HCT116 (cell line): ENCODE data around the gene CDH24. TPM values are rescaled to one million over a fixed set of nuclear protein-coding genes. Genes with fewer than 3 reads are reported as not detected.

Experiments
- ATAC-seq: fragments of 200-7000 bp; cut with Tn5 transposase; 2 replicates; pipeline ENCODE4 v1.9.1; 2020; ENCODE audit warnings: mild to moderate bottlenecking, moderate library complexity
- BruUV-seq: library from RNA; stranded (reverse); fragments of 400-500 nt; replicated peaks from 2 replicates; lab custom pipeline; 2021; lab: Mats Ljungman, UMichigan
- CTCF ChIA-PET: fragments of 300-600 bp; sonication (Branson Sonifier 250); formaldehyde crosslinking; loops from one replicate; lab custom pipeline; 2021; ENCODE audit warnings: antibody characterized with exemption; lab: Charles Lee
- POLR2A ChIA-PET: fragments of 300-600, 350-600 bp; sonication (Branson Sonifier 250); formaldehyde crosslinking; loops from one replicate; lab custom pipeline; 2021; ENCODE audit warnings: antibody characterized with exemption; lab: Charles Lee
- RAD21 ChIA-PET, 2 experiments: fragments of 300-600 bp; sonication (Branson Sonifier 250); formaldehyde crosslinking; loops; one replicate each; lab custom pipeline; 2023; ENCODE audit warnings: low total read pairs in 2 of 2; ENCODE audit not compliant: uncharacterized antibody in 2 of 2, unreplicated experiment in 2 of 2, low non-redundant PET in 1 of 2; lab: Charles Lee
- DNase-seq: peaks from one replicate; pipeline ENCODE4 v3.0.0-alpha.2; 2010; ENCODE audit warnings: low read depth, low spot score
- H2AFZ ChIP-seq: fragments of 200-600 bp; shearing (Covaris generic), sonication (generic); 2 replicates; pipeline ENCODE4 v1.6.1; 2017; ENCODE audit warnings: low read depth, mixed run types, mixed read lengths, antibody characterized with exemption, low read length; ENCODE audit not compliant: poor library complexity, severe bottlenecking
- H3K27ac ChIP-seq: 2 replicates; pipeline ENCODE4 v1.5.1; 2012; ENCODE audit warnings: low read depth, low read length
- H3K27me3 ChIP-seq: fragments of 200-600 bp; sonication (generic); 2 replicates; pipeline ENCODE4 v1.6.1; 2016; ENCODE audit warnings: mixed run types, low read length, mixed read lengths; ENCODE audit not compliant: insufficient read depth
- H3K36me3 ChIP-seq, 2 experiments: fragments of 200-500 bp in 1 of 2; fragments of 200-600 bp in 1 of 2; sonication (Bioruptor generic) in 1 of 2; sonication (generic) in 1 of 2; 2 replicates each; pipeline versions ENCODE4 v1.5.1 to v1.6.1; 2014 to 2016; ENCODE audit warnings: low read length in 2 of 2, inconsistent platforms in 1 of 2, mixed read lengths in 1 of 2, mixed run types in 1 of 2; ENCODE audit not compliant: insufficient read depth in 2 of 2, control insufficient read depth in 1 of 2
- H3K4me1 ChIP-seq, 2 experiments: fragments of 200-600 bp in 1 of 2; sonication (generic) in 1 of 2; 2 replicates each; pipeline versions ENCODE4 v1.5.1 to v1.6.1; 2012 to 2017; ENCODE audit warnings: low read length in 2 of 2, inconsistent platforms in 1 of 2, mild to moderate bottlenecking in 1 of 2, mixed read lengths in 1 of 2, mixed run types in 1 of 2, moderate library complexity in 1 of 2; ENCODE audit not compliant: insufficient read depth in 2 of 2, control insufficient read depth in 1 of 2
- H3K4me2 ChIP-seq: fragments of 200-600 bp; sonication (generic); 2 replicates; pipeline ENCODE4 v1.6.1; 2017; ENCODE audit warnings: mixed run types, low read length, mixed read lengths
- H3K4me3 ChIP-seq, 2 experiments: fragments of 200-600 bp in 1 of 2; sonication (generic) in 1 of 2; replicated peaks in 1 of 2; 2 replicates each; pipeline ENCODE4 v1.5.1; 2011 to 2016; ENCODE audit warnings: low read length in 2 of 2, control low read depth in 1 of 2, low read depth in 1 of 2, mild to moderate bottlenecking in 1 of 2, mixed read lengths in 1 of 2, mixed run types in 1 of 2
- H3K79me2 ChIP-seq: fragments of 200-600 bp; sonication (generic); 2 replicates; pipeline ENCODE4 v1.6.1; 2017; ENCODE audit warnings: mild to moderate bottlenecking, mixed run types, low read length, moderate library complexity, mixed read lengths; ENCODE audit not compliant: insufficient read depth
- H3K9ac ChIP-seq: fragments of 200-600 bp; sonication (generic); 2 replicates; pipeline ENCODE4 v1.6.1; 2016; ENCODE audit warnings: low read length, mixed read lengths
- H3K9me2 ChIP-seq: fragments of 200-600 bp; sonication (generic), shearing (Covaris generic); 2 replicates; pipeline ENCODE4 v1.6.1; 2017; ENCODE audit warnings: mixed run types, mild to moderate bottlenecking, moderate library complexity; ENCODE audit not compliant: insufficient read depth
- H3K9me3 ChIP-seq, 2 experiments: fragments of 200-500 bp in 1 of 2; fragments of 200-600 bp in 1 of 2; sonication (Bioruptor generic) in 1 of 2; sonication (generic) in 1 of 2; 2 replicates each; pipeline ENCODE4 v1.6.1; 2014 to 2017; ENCODE audit warnings: low read length in 2 of 2, mixed read lengths in 2 of 2, inconsistent platforms in 1 of 2, low read depth in 1 of 2, mild to moderate bottlenecking in 1 of 2, mixed run types in 1 of 2, moderate library complexity in 1 of 2; ENCODE audit not compliant: control insufficient read depth in 1 of 2, insufficient read depth in 1 of 2
- H4K20me1 ChIP-seq: fragments of 200-600 bp; sonication (generic), shearing (Covaris generic); 2 replicates; pipeline ENCODE4 v1.6.1; 2017; ENCODE audit warnings: mixed run types, mild to moderate bottlenecking, moderate library complexity; ENCODE audit not compliant: insufficient read depth
- CBX3 ChIP-seq: IDR thresholded peaks from 2 replicates; pipeline ENCODE4 v1.6.1; 2012; ENCODE audit warnings: low read depth
- ELF1 ChIP-seq: IDR thresholded peaks from 2 replicates; pipeline ENCODE4 v1.6.1; 2012; ENCODE audit warnings: low read depth, borderline replicate concordance
- EZH2 ChIP-seq: fragments of 200-600 bp; sonication (generic); IDR thresholded peaks from 2 replicates; pipeline ENCODE4 v1.6.1; 2017; ENCODE audit warnings: antibody characterized with exemption, mixed run types
- EZH2phosphoT487 ChIP-seq: fragments of 200-600 bp; IDR thresholded peaks from 2 replicates; pipeline ENCODE4 v1.6.1; 2018; ENCODE audit warnings: antibody characterized with exemption, borderline replicate concordance
- RAD21 ChIP-seq: IDR thresholded peaks from 2 replicates; pipeline ENCODE4 v1.6.1; 2012; ENCODE audit warnings: low read depth, mild to moderate bottlenecking
- SIN3A ChIP-seq: IDR thresholded peaks from 2 replicates; pipeline ENCODE4 v1.6.1; 2012; ENCODE audit warnings: low read depth
- SP1 ChIP-seq: IDR thresholded peaks from 2 replicates; pipeline ENCODE4 v1.6.1; 2012; ENCODE audit warnings: low read depth
- SRF ChIP-seq: IDR thresholded peaks from 2 replicates; pipeline ENCODE4 v1.6.1; 2012; ENCODE audit warnings: low read depth
- ZFX ChIP-seq: fragments of 450-650 bp; IDR thresholded peaks from 2 replicates; pipeline ENCODE4 v1.6.1; 2017
- intact Hi-C: fragments of 100-400 bp; cut with micrococcal nuclease; formaldehyde crosslinking; loops from 2 replicates; pipeline ENCODE4 v1.10.0; 2022
- total RNA-seq: library from RNA; stranded (reverse); gene quantifications from one replicate; pipeline ENCODE4 v1.2.1, GENCODE V29; 2021; ENCODE audit not compliant: unreplicated experiment
- TF ChIP-seq, protein P1 (sequence below): IDR thresholded peaks from 2 replicates; pipeline ENCODE4 v1.6.1; 2012
- TF ChIP-seq, protein P2 (sequence below), 3 experiments: fragments of 200-600 bp in 1 of 3; sonication (generic) in 1 of 3; IDR thresholded peaks in 2 of 3; conservative IDR thresholded peaks in 1 of 3; 2 replicates each; pipeline ENCODE4 v1.5.1; 2012 to 2017; ENCODE audit warnings: low read depth in 2 of 3, low read length in 2 of 3, antibody characterized with exemption in 1 of 3, borderline replicate concordance in 1 of 3, control low read depth in 1 of 3, mild to moderate bottlenecking in 1 of 3, mixed read lengths in 1 of 3, mixed run types in 1 of 3, moderate library complexity in 1 of 3; ENCODE audit not compliant: insufficient read depth in 1 of 3

The CDH24 gene
- total RNA-seq, 1 experiment from 2014 or later, result 19.3 TPM

DNA sequence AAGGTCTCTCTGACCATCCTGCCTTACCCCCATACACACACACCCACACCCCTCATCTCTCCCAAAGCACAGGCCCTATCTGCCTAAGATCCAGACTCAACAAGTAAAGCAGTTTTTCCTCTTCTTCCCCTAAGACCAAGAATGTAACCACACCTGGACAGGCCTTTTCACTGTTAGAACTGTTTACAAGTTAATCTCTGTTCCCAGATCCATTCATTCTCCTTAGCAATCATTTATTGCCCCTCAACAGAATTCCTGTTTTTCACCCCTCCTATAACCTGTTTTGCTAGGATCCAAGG, 49.4 kb upstream of the CDH24 start:
- ChIA-PET POLR2A (interaction anchor here (1.4 kb wide), 1 partner anchor 12 kb away, joined by 5 read pairs; the partner anchor contains the start of genes ACIN1 and C14orf119), RAD21 (no interaction called here), CTCF (interaction anchor here (0.6 to 1.2 kb wide), 2 partner anchors 14 to 38 kb away, joined by 3 read pairs; no protein-coding TSS in a partner anchor)
- H3K27me3 ChIP-seq, result peaks cover 15% of the 10 kb centered on the region; the same call in 1 of the 2 replicates
- TF ChIP-seq EZH2phosphoT487 (no peak), SP1 (no peak), EZH2 (no peak), SRF (no peak), RAD21 (no peak), ELF1 (no peak), SIN3A (no peak), CBX3 (no peak), ZFX (no peak)
- TF ChIP-seq, protein P1, sequence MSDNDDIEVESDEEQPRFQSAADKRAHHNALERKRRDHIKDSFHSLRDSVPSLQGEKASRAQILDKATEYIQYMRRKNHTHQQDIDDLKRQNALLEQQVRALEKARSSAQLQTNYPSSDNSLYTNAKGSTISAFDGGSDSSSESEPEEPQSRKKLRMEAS, result no peak
- TF ChIP-seq, protein P2, sequence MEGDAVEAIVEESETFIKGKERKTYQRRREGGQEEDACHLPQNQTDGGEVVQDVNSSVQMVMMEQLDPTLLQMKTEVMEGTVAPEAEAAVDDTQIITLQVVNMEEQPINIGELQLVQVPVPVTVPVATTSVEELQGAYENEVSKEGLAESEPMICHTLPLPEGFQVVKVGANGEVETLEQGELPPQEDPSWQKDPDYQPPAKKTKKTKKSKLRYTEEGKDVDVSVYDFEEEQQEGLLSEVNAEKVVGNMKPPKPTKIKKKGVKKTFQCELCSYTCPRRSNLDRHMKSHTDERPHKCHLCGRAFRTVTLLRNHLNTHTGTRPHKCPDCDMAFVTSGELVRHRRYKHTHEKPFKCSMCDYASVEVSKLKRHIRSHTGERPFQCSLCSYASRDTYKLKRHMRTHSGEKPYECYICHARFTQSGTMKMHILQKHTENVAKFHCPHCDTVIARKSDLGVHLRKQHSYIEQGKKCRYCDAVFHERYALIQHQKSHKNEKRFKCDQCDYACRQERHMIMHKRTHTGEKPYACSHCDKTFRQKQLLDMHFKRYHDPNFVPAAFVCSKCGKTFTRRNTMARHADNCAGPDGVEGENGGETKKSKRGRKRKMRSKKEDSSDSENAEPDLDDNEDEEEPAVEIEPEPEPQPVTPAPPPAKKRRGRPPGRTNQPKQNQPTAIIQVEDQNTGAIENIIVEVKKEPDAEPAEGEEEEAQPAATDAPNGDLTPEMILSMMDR (IDR thresholded peaks at IDR 0.05 in 2 of 3, conservative IDR thresholded peaks at IDR 0.05 in 1 of 3; ENCODE audit: borderline replicate concordance in 1 of 3, insufficient read depth in 1 of 3, low read depth in 2 of 3, low read length in 2 of 3), result no peak
- no peak overlapping the region for H3K4me2 ChIP-seq
- no peak overlapping the region for H3K27ac ChIP-seq
- no peaks in the 10 kb centered on the region for H3K9me2 ChIP-seq
- no peaks in the 10 kb centered on the region for H3K36me3 ChIP-seq
- intact Hi-C loops, result no loop called here
- H3K4me3 ChIP-seq, result no peak overlapping the region
- H3K79me2 ChIP-seq, result no peaks in the 10 kb centered on the region
- H3K4me1 ChIP-seq, result no peaks in the 10 kb centered on the region
- BruUV-seq, result no TSS peak
- DNase-seq (no peak), ATAC-seq (no peak)
- no peak overlapping the region for H3K9ac ChIP-seq
- no peaks in the 10 kb centered on the region for H3K9me3 ChIP-seq
- H4K20me1 ChIP-seq, result no peaks in the 10 kb centered on the region
- H2AFZ ChIP-seq, result no peak overlapping the region
